ENCODE results near the gene CPSF4.

The CPSF4 gene

GRCh38 chr7:99457650-99458493 lies 19.1 kb downstream of the CPSF4 start:
- no peak for DNase-seq (ENCODE audit: low read depth)
- TF ChIP-seq CTCF (IDR thresholded peaks at IDR 0.05; ENCODE audit: low read depth, low read length) (no peak), POLR2A (IDR thresholded peaks at IDR 0.05; ENCODE audit: extremely low read depth, insufficient read length) (no peak), MYC (IDR thresholded peaks at IDR 0.05; ENCODE audit: low read depth, low read length) (no peak)
- TF ChIP-seq, protein P1, sequence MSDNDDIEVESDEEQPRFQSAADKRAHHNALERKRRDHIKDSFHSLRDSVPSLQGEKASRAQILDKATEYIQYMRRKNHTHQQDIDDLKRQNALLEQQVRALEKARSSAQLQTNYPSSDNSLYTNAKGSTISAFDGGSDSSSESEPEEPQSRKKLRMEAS (IDR thresholded peaks at IDR 0.05; ENCODE audit: low read depth, low read length), result no peak
- no peak overlapping the region for H3K4me3 ChIP-seq (ENCODE audit: low read depth, low read length)

DNA sequence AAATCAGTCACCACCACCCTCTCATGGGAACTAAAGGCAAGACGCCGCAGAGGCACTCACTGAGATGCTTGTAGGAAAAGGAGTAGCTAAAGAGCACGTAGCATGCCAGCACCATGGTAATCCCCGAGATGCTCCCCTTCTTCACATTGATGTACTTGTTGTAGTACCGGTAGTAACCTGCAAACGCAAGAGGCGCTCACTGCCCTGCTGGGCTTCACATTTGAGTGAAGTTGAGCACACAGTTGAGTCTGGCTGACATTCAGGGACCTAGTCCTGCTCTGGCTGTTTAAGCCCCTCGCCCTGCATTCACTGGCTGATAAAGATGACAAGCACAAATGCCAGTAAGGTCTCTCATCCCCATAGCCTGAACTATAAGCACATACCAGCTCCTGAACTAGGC lies 20.3 kb downstream of the CPSF4 start:
- no peak overlapping the region for H3K4me3 ChIP-seq (ENCODE audit: low read depth, low read length)
- TF ChIP-seq CTCF (IDR thresholded peaks at IDR 0.05; ENCODE audit: low read depth, low read length), result peak; percentile 70
- no peak for TF ChIP-seq MYC (IDR thresholded peaks at IDR 0.05; ENCODE audit: low read depth, low read length)
- TF ChIP-seq POLR2A (IDR thresholded peaks at IDR 0.05; ENCODE audit: extremely low read depth, insufficient read length), result no peak
- DNase-seq (ENCODE audit: low read depth), result peak; percentile 78

DNA sequence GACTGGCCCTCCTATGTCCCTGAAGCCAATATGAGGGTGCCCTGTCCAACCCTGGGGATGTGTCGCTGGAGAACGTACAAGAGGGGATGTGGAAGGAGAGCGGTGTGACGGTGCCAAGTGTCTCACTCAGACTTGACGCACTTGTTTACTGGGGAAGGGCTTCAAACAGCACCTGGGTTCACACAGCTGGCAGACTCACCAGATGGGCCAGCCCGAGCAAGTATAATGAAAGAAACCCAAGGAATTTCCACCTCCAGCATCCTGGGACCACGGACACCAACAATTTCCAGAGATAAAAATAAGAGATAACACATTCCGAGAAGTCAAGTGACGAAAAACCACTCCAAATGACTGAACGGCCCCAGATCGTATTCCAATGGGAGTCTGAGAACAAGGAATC lies 21.9 kb downstream of the CPSF4 start:
- no peak for DNase-seq (ENCODE audit: low read depth)
- H3K4me3 ChIP-seq (ENCODE audit: low read depth, low read length), result no peak overlapping the region
- TF ChIP-seq, protein P1 (IDR thresholded peaks at IDR 0.05; ENCODE audit: low read depth, low read length), result no peak
- TF ChIP-seq POLR2A (IDR thresholded peaks at IDR 0.05; ENCODE audit: extremely low read depth, insufficient read length) (no peak), CTCF (IDR thresholded peaks at IDR 0.05; ENCODE audit: low read depth, low read length) (no peak), MYC (IDR thresholded peaks at IDR 0.05; ENCODE audit: low read depth, low read length) (no peak)

DNA sequence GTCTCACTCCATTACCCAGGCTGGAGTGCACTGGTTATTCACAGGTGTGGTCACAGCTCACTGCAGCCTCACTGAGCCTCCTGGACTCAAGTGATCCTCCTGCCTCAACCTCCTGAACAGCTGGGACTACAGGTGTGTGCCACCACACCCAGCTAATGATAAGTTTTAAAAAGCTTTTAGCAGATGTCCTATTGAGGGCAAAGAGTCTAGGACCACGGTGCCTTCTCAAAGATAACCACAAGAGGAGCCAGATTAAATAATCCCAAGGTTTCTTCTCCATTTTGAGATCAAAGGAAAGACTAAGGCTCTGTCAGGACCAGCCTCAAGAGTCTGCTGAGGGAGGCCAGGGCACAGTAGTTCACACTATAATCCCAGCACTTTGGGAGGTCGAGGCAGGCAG lies 22.5 kb downstream of the CPSF4 start:
- DNase-seq (ENCODE audit: low read depth), result no peak
- H3K4me3 ChIP-seq (ENCODE audit: low read depth, low read length), result no peak overlapping the region
- TF ChIP-seq MYC (IDR thresholded peaks at IDR 0.05; ENCODE audit: low read depth, low read length) (no peak), CTCF (IDR thresholded peaks at IDR 0.05; ENCODE audit: low read depth, low read length) (peak; percentile 23), POLR2A (IDR thresholded peaks at IDR 0.05; ENCODE audit: extremely low read depth, insufficient read length) (no peak)
- TF ChIP-seq, protein P1 (IDR thresholded peaks at IDR 0.05; ENCODE audit: low read depth, low read length), result no peak

GRCh38 chr7:99465421-99465768 lies 26.7 kb downstream of the CPSF4 start:
- TF ChIP-seq, protein P1 (IDR thresholded peaks at IDR 0.05; ENCODE audit: low read depth, low read length), result no peak
- TF ChIP-seq POLR2A (IDR thresholded peaks at IDR 0.05; ENCODE audit: extremely low read depth, insufficient read length), result no peak
- no peak for TF ChIP-seq MYC (IDR thresholded peaks at IDR 0.05; ENCODE audit: low read depth, low read length)
- TF ChIP-seq CTCF (IDR thresholded peaks at IDR 0.05; ENCODE audit: low read depth, low read length), result no peak
- peak overlapping the region; percentile 98 for H3K4me3 ChIP-seq (ENCODE audit: low read depth, low read length)
- DNase-seq (ENCODE audit: low read depth), result no peak
